Posterior cingulate gyrus (tissue), 11 donors: ENCODE measurements around the gene OSM.

Experiments used
- DNase-seq, 10 donors: peaks; one replicate each; pipeline versions ENCODE4 v3.0.0 to v3.0.0-alpha.2; 2020 to 2021; ENCODE audit warnings: mixed read lengths in 3 of 10
- intact Hi-C: fragments of 100-400 bp; cut with DNase I; formaldehyde crosslinking; loops from one replicate; pipeline ENCODE4 v1.15.1; 2023

The OSM gene

GRCh38 chr22:30299322-30299721, 32.7 kb upstream of the OSM start:
- DNase-seq = peak in 1 of 10 donors; percentile 70
- intact Hi-C loops = no loop called here

- DNase-seq = peak in 1 of 10 donors; percentile 75
- intact Hi-C loops = no loop called here
These were observed 31.5 kb upstream of the OSM start for GRCh38 chr22:30297991-30298701.

- intact Hi-C loops = no loop called here
- DNase-seq = no peak
These were observed 30.8 kb upstream of the OSM start for GRCh38 chr22:30297276-30297990.

GRCh38 chr22:30296833-30297232, 30.2 kb upstream of the OSM start:
- DNase-seq = no peak
- intact Hi-C loops = no loop called here

- intact Hi-C loops = no loop called here
- no peak for DNase-seq
These were observed 29.7 kb upstream of the OSM start for GRCh38 chr22:30296324-30296723.

GRCh38 chr22:30295576-30295975, 28.9 kb upstream of the OSM start:
- intact Hi-C loops = no loop called here
- no peak for DNase-seq

- no peak for DNase-seq
These were observed 28.2 kb upstream of the OSM start for GRCh38 chr22:30294830-30295229.

GRCh38 chr22:30294066-30294465, 27.4 kb upstream of the OSM start:
- intact Hi-C loops = no loop called here
- DNase-seq = no peak

More at GRCh38 chr22:30294830-30295229, 28.2 kb upstream of the OSM start:
- intact Hi-C loops = no loop called here

- intact Hi-C loops = no loop called here
- DNase-seq = no peak
These were observed 26.4 kb upstream of the OSM start for GRCh38 chr22:30293026-30293425.

- intact Hi-C loops = no loop called here
- peak in 2 of 10 donors; percentile 31 to 88 for DNase-seq
These were observed 25.7 kb upstream of the OSM start for GRCh38 chr22:30292069-30292970.

- intact Hi-C loops = no loop called here
- peak in 9 of 10 donors; percentile 68 to 96 (median 84) for DNase-seq
These were observed 24.6 kb upstream of the OSM start for GRCh38 chr22:30291058-30291892.

- DNase-seq = peak in 1 of 10 donors; percentile 20
- intact Hi-C loops = no loop called here
These were observed 23.8 kb upstream of the OSM start for GRCh38 chr22:30290342-30291057.

GRCh38 chr22:30289980-30290313, 23.3 kb upstream of the OSM start:
- DNase-seq = no peak
- intact Hi-C loops = loop anchor here (2.0 kb wide), 1 partner anchor 37 kb away; the partner anchor contains the start of gene TBC1D10A

- peak; percentile 93 to 100 (median 98) for DNase-seq
- intact Hi-C loops = loop anchor here (2.0 kb wide), 1 partner anchor 37 kb away; the partner anchor contains the start of gene TBC1D10A
These were observed 22.7 kb upstream of the OSM start, which contains the start of gene CASTOR1 for GRCh38 chr22:30289141-30289979. CASTOR1 (minus strand) TSS chr22:30289505; CDS start chr22:30289497, 8 bp downstream.

GRCh38 chr22:30288419-30289140, 21.9 kb upstream of the OSM start:
- intact Hi-C loops = loop anchor here (2.0 kb wide), 1 partner anchor 38 kb away; the partner anchor contains the start of gene TBC1D10A
- no peak for DNase-seq

GRCh38 chr22:30287648-30288418, 21.2 kb upstream of the OSM start:
- DNase-seq = peak; percentile 55 to 94 (median 80)
- intact Hi-C loops = loop anchor here (1.0 to 2.0 kb wide), 2 partner anchors 39 to 99 kb away; partner anchors contain the start of genes RNF215 and TBC1D10A
